22Rv1 (cell line): Measurements from ENCODE around the gene BMAL2.

ENCODE experiments used
- CTCF ChIP-seq: fragments of 450-650 bp; IDR thresholded peaks from 2 replicates; pipeline ENCODE4 v1.5.1; 2017; ENCODE audit warnings: mild to moderate bottlenecking
- ZFX ChIP-seq: fragments of 450-650 bp; IDR thresholded peaks from 2 replicates; pipeline ENCODE4 v1.6.1; 2017; ENCODE audit warnings: antibody characterized with exemption, borderline replicate concordance

- no peak for TF ChIP-seq CTCF
- TF ChIP-seq ZFX = no peak
Observed at GRCh38 chr12:27337376-27337775, 4.7 kb downstream of the BMAL2 start.
